NCI-H2227 (cell line): ENCODE measurements around the gene TM9SF4.
"Not testable (repeated sequence)": the region's sequence is repeated elsewhere in the genome, so short reads cannot be mapped to it uniquely, and the experiment has no call there.

Source experiments
- DNase-seq: peaks from one replicate; lab custom pipeline; 2025; ENCODE audit not compliant: unreplicated experiment; lab: John Stamatoyannopoulos, UW

TM9SF4 gene

GRCh38 chr20:32157611-32158010 lies 48.1 kb downstream of the TM9SF4 start:
- no peak for DNase-seq

DNA sequence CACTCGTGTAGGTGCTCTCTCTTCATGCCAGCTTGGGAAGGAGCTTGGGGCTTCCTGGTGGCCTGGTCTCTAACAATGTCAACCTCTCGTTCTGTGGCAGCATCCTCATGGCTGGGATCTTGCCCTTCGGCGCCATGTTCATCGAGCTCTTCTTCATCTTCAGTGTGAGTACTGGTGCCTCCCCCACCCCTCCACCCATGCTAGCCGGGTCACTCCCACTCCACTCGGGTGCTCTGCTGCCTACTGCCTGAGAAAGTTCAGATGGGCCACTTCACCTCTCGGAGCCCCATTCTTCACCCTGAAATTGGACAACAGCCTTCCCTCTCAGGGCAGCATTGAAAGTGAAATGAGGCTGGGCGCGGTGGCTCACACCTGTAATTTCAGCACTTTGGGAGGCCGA lies 48.8 kb downstream of the TM9SF4 start:
- no peak for DNase-seq

- no peak for DNase-seq
Measured at GRCh38 chr20:32158943-32159660, 49.6 kb downstream of the TM9SF4 start.

- DNase-seq = no peak
Measured at GRCh38 chr20:32159766-32160221, 50.3 kb downstream of the TM9SF4 start.

- DNase-seq = no peak
Measured at GRCh38 chr20:32160341-32160740, 50.8 kb downstream of the TM9SF4 start.

DNA sequence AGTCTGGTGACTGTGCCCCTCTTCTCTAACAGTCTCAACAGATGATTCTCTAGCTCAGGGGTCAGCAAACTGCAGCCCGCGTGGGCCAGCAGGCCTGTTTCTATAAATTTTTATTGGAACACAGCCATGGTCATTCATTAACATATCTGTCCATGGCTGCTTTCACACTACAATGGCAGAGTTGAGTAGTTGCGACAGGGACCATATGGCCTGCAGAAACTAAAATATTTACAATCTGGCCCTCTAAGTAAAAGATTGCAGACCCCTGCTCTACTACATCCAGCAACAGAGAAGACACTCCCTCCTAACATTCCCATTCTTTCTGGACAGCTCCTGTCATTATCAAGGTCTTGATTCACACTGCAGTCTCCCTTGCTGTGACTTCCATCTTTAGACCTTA lies 52.8 kb downstream of the TM9SF4 start:
- DNase-seq = no peak

DNA sequence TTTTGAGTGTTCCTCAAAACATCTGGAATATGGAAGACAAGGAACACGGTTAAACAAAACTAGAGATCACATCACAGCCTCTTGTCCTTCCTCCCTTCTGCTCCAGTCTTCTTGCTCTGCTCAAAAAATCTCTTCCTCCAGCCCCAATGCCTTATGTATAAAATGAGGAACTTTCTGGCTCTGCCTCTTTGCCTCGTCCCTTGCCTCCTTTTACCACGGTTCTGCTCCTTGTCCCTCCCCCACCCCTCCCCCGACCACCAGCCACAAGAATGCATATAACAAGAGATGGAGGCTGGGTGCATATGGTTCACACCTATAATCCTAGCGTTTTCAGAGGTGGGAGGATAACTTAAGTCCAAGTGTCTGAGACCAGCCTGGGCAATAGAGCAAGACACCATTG lies 54.4 kb downstream of the TM9SF4 start:
- DNase-seq = no peak

DNA sequence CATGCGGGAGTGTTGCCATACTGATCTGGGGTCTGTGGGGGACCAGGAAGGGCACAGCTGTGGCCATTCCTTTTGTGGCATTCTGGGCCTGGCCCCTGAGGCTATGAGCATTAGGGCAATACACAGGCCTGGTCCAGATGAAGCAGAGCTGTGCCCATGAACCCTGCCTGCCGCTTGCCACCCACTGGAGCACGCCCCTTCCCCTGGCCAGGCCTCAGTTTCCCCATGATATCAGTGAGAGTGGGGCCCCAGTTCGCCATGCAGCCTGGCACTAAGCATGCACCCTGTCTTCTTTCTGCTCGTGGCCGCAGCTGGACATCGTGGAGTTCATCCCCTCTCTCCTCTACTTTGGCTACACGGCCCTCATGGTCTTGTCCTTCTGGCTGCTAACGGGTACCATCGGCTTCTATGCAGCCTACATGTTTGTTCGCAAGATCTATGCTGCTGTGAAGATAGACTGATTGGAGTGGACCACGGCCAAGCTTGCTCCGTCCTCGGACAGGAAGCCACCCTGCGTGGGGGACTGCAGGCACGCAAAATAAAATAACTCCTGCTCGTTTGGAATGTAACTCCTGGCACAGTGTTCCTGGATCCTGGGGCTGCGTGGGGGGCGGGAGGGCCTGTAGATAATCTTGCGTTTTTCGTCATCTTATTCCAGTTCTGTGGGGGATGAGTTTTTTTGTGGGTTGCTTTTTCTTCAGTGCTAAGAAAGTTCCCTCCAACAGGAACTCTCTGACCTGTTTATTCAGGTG lies 55.6 kb downstream of the TM9SF4 start:
- no peak for DNase-seq

DNA sequence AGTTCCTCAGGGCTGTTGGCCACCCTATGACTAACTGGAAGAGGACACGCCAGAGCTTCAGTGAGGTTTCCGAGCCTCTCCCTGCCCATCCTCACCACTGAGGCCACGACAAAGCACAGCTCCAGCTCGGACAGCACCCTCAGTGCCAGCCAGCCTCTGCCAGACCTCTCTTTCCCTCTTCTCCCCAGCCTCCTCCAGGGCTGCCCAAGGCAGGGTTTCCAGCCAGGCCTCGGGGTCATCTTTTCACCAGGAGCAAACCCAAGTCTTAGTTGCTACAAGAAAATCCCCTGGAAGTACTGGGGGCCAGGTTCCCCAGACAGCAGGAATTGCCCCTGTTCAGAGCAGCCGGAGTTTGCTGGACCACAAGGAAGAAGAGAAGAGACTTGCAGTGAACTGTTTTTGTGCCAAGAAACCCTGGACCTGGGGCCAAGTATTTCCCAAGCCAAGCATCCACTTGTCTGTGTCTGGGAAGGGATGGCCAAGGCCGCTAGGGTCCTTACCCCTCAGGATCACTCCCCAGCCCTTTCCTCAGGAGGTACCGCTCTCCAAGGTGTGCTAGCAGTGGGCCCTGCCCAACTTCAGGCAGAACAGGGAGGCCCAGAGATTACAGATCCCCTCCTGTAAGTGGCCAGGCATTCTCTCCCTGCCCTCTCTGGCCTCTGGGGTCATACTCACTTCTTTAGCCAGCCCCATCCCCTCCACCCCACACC lies 56.5 kb downstream of the TM9SF4 start:
- no peak for DNase-seq

GRCh38 chr20:32167552-32167951 lies 58.0 kb downstream of the TM9SF4 start:
- DNase-seq = no peak

GRCh38 chr20:32168184-32168910 lies 58.8 kb downstream of the TM9SF4 start:
- DNase-seq = no peak

DNA sequence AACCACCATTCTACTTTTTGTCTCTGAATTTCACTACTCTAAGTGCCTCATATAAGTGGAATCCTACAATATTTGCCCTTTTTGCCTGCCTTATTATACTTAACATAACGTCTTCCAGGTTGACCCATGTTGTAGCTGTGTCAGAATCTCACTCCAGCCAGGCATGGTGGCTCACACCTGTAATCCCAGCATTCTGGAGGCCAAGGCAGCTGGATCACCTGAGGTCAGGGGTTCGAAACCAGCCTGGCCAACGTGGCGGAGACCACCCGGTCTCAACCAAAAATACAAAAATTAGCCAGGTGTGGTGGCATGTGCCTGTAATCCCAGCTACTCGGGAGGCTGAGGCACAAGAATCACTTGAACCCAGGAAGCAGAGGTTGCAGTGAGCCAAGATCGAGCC lies 68.2 kb downstream of the TM9SF4 start:
- DNase-seq = not testable (repeated sequence)

GRCh38 chr20:32179515-32179914 lies 70.0 kb downstream of the TM9SF4 start:
- DNase-seq = no peak

GRCh38 chr20:32179934-32180333 lies 70.4 kb downstream of the TM9SF4 start:
- no peak for DNase-seq

DNA sequence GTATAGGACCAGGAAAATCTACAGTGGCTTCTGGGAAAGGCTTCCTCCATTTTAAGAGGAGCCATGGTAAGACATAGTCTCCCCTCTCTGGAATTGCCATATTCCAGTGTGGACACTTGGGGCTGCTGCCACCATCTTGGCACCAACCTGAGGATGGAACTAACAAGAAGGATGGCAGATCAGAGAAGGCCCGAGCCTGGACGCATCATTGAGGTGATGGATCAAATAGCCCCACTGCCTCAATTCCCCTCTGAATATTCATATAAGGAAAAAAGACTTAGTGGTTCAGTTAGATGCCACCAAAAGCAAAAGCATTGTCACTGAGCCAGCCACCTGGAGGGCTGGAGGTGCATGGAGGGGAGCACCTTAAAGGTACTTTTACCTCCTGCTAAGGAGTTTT lies 72.1 kb downstream of the TM9SF4 start:
- no peak for DNase-seq

- no peak for DNase-seq
Measured at GRCh38 chr20:32183947-32184635, 74.6 kb downstream of the TM9SF4 start.

- DNase-seq = no peak
Measured at GRCh38 chr20:32184961-32185603, 75.6 kb downstream of the TM9SF4 start.

DNA sequence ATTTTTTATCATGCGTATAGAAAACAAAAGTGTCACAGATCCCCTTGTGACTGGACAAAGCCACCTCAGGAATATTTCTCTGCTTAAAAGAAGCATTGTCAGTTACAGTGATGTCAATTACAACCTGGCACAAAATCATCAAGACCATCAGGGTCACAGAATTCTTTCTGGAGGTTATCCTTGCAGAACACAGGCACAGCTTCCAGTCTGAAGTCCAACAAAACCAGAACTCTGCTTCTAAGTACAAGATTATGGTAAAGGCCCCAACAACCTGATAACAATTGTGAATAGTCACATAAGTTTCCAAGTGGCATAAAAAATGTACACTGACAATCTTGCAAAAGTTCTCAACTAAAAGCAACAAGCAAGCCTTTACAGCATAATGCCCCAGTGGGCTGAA lies 77.0 kb downstream of the TM9SF4 start:
- DNase-seq = no peak

DNA sequence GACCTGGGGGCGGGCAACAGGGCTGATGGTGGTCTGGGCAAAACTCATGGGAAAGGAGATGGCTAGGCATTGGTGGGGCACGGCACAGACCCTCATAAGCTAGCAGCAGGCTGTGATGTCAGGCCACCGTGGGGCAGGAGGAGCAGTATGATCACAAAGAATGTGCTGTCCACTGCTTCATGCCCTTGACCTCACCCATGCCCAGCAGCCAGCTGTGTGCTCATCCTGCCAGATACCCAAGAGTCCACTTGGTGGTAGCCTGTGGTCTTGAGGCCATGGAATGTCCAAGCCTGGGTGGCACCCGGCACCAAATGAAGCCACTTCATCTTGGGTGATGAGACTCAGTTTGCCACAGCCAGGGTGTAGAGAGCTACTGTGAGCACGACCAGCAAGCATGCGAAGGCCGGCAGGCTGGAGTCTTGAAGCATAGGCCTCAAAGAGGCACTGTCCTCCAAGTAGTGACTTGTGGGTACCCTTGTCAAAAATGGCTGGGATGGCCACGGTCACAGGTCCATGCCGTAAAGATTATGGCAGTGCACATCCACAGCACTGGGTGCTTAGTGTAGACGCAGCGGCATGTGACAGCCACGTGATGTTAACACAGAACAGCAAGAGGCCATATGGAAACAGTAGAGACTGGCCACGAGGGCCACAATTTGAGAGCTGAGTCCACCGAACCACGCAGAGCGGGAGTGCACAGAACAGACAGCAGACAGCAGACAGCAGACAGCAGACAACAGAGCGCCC lies 79.0 kb downstream of the TM9SF4 start:
- no peak for DNase-seq

DNA sequence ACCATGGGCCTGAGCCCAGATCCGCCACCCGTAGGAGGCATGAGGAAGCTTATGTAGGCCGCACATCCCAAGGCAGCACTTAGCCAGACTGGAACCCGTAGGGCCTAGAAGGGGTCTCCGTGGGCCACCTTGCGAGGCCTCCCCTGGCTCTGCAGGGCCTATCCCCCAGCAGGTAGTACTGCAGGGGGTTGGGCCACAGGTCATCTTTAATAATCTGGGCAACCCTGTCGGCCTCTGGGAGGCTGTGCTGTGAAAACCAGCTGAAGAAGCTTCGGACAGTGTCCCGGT lies 79.6 kb downstream of the TM9SF4 start:
- DNase-seq = no peak
